ENCODE data around the gene MEGF11.

DNA sequence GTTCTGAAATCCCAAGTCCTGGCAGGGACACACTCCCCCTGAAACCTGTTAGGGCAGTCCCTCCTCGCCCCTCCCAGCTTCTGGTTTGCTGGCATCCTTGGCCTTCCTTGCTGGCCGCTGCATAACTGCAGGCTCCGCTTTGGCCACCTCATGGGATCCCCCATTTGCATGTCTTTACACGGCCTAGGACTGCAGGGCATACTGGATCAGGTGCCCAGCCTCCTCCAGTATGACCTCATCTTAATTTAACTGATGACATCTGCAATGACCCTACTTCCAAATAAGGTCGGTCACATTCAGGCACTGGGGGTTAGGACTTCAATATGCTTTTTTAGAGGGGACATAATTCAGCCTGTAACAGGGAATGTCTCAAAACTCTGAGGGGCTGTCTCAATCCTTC is 210.9 kb downstream of the MEGF11 start:
- TF ChIP-seq POLR2AphosphoS5 (IDR thresholded peaks at IDR 0.05) (no peak), CTCF (IDR thresholded peaks at IDR 0.05) (no peak), EP300 (IDR thresholded peaks at IDR 0.05) (no peak), POLR2A (IDR thresholded peaks at IDR 0.05) (no peak)
